Activated CD4-positive, alpha-beta T cell treated with anti-CD3 and anti-CD28 coated beads for 24 hours (primary cell): ENCODE data around the gene NUCB1.
"Not testable (repeated sequence)": the region's sequence is repeated elsewhere in the genome, so short reads cannot be mapped to it uniquely, and the experiment has no call there.

Experiments
- DNase-seq, 2 donors: peaks; one replicate each; pipeline ENCODE4 v3.0.0-alpha.2; 2020; ENCODE audit warnings: low read depth in 2 of 2

The NUCB1 gene

DNA sequence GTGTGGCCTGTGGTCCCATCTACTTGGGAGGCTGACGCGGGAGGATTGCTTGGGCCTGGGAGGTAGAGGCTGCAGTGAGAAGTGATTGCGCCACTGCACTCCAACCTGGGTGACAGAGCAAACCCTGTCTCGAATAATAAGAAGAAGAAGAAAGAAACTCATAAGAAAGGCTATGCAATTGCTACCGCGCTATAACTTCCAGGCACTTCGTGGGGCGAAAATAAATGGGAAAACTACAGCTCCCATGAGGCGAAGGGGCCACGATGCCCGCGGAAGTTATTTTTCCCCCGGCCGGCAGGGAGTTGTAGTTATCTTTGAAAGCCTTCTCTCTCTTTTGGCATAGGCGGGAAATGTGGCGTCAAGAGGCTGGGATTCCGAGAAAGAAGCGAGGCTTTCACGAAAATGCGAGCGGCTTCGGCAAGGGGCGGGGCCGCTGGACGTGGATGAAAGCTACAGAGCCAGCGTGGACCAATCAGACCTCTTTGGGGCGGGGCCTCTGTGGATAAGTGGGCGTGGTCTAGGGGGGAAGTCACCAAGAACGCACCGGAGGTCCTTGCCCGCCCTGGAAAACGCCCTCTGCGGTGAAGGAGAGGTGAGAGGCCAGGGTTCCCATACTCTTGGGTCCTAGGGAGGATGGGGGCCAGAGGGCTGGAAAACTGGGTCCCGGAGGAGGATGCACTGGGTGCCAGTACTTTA lies at the start of gene NUCB1:
NUCB1 (plus strand) TSS at position 532 of the 696 bp plus-strand sequence. CDS start 485 bp downstream, outside the sequence.
- peak; percentile 99 to 100 for DNase-seq

- DNase-seq, result no peak
These were observed 47.8 kb upstream of the NUCB1 start for GRCh38 chr19:48852292-48852691.

- no peak for DNase-seq
These were observed 46.6 kb upstream of the NUCB1 start for GRCh38 chr19:48853483-48853882.

DNA sequence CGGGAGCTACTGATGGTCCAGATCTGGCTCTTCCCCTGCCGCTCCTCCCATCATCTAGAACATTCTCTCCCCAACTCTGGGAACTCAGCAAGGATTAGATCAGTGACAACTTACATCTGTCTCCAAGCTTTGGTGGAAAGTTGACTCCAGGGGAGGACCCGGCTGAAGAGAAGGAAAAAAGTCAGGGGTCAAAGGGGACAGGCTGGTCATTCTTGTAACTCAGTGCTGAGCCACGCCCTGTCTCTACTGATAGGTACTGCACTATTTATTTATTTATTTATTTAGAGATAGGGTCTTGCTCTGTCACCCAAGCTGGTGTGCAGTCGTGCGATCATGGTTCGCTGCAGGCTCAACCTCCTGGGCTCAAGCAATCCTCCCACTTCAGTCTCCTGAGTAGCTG lies 46.0 kb upstream of the NUCB1 start:
- no peak for DNase-seq

DNA sequence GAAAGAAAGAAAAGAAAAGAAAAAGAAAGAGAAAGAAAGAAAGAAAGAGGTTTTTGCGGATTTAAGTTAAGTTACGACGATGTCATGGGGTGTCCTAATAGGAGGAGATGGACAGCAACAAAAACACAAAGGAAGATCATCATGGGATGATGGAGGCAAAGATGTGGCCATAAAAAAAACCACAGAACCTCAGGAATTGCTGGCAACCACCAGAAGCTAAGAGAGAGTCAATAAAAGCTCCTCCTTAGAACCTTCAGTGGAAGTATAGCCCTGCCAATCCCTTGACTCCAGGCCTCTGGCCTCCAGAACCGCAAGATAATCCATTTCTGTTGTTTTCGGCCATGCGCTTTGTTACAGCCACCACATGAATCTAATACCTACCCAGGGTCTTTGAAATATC lies 43.2 kb upstream of the NUCB1 start:
- DNase-seq, result no peak

DNA sequence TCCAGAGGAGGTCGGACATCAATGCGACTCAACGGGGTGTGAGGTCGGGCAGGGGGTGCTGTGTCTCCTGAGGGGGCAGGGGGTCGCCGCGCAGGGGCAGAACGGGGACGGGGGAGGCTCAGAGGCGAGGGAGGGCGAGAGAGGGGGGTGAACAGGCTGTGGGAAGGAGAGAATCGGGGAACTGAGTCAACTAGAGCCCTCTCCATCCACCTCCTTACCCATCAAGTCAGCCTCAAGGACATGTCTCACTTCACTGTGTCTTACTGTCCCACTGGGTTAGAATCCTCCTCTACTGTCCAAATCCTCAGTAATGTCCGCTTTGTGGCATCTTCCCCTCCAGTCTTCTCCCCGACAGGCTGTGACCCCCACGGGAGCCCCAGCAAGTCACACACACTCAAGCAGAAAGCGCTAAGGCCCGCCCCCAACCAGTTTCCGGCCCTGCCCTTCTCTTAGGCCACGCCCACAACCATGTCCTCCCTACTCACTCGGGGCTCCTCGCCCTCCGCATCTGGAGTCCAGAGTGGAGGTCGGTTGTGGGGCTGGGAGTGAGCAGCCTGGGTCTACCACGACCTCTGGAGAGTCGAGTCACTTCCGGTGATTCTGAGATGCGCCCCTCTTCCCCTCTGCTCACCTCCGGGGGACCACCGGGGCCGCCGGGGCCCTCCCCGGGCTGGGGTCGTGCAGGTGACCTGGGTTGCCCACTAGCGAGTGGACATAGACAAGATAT lies 41.0 kb upstream of the NUCB1 start:
- DNase-seq, result peak; percentile 67 to 81

- no peak for DNase-seq
These were observed 40.2 kb upstream of the NUCB1 start for GRCh38 chr19:48859711-48860572.

DNA sequence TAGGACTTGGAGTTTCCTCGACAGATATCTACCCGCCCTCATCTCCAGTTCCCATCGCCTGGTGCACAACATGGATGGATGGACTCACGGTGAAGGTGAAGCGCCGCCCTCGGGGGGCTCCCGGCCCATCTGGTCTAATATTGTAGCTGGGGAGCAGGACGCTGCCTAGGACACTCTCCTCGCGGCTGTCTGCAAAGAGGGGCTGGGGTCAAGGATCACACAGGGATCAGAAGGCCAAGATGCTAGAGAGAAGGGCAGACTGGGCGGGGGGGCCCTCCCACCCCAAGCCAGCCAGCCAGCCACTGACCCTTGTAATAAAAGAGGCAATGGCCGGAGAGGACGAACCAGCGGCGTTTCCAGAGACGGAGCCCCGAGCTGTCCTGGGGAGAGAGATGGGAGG lies 38.8 kb upstream of the NUCB1 start:
- no peak for DNase-seq

DNA sequence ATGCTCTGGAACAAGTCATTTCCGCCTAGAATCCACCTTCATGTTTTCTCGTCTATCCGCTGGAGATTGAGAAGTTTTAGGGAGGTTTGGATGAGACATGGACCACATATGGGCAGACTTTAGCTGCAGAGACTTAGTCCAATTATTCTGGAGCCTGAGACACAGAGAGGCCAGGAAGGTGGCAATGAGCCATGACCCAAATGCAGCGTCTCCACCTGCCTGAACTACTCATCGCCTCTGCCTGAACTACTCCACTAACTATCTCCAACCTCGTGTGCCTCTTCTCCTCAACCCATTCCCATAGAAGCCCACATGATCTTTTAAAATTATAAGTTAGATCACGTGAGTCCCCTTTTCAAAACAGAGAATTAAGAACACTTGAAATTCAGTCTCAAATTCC lies 37.3 kb upstream of the NUCB1 start:
- no peak for DNase-seq

DNA sequence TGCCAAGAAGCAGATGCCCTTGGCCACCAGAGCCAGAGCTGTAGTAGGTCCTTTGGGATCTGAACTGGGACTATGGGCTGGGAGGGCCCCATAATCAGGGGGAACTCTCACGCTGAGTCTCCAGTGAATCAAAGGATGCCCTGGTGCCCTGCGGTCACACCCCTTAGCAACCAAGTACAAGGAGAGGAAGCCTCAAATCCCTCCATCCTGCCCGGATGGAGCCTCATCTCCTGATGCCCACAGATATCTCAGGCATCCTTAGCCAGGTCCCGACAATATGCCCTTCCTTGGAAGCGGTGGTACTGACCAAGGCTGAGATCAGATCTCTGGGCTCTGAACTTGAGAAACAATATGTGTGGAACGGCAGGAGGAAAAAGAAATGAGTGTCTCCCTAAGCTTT lies 33.4 kb upstream of the NUCB1 start:
- no peak for DNase-seq

GRCh38 chr19:48867123-48867745 lies 32.9 kb upstream of the NUCB1 start:
- DNase-seq, result no peak

DNA sequence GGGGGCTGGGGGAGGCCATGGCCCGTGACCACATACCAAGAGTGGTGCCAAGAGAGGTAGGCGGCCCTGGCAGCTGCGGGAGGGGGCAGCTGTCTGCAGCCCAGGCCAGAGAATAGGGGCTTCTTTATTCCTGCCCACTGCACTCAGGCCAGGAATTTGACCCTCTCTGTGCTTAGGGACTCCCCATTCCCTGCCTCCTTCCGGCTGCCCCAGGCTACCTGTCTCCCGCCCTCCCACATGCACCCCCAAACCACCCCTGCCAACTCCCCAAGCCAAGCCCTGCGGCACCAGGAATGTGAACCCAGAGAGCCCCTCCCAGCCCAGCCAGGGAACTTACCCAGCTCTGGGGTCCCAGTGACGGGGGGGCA lies 32.4 kb upstream of the NUCB1 start:
- no peak for DNase-seq

DNA sequence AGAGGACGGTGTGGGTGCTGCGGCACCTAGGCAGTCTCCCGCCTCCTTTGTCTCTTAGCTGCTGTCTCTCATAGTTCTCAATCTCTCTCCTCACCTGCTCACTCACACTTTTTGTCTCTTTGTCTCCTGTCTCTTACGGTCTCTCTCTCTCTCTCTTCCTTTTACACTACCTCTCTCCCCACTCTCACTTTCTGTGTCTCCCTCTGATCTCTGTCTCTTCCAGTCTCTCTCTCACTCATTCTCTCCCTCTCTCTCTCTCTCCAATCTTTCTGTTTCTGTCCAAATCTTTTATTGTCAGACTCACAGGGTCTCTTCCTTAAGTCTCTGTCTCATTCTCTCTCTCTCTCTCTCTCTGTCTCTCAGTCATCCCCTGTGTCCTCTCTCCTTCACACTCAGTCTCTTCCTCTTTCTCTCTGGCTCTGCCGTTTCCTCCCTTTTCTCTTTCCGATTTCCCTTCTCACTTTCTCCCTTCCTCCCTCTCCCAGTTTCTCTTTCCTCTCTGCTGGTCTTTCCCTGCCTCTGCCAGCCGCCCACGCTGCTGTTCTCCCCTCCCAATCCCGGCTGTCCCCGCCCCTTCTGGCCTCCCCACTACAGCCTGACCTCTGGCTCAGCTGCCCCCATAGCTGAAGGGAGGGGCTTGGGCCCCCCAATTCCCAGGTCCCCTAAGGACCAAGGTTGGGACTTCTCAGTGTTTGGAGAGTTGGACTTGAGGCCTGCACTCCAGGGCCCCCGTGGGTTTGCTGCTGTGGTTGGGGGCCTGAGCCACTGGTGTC lies 31.8 kb upstream of the NUCB1 start, which contains the start of gene PLEKHA4:
PLEKHA4 (minus strand) TSS at position 504 of the 773 bp plus-strand sequence. CDS start 997 bp downstream, outside the sequence.
- no peak for DNase-seq

- no peak for DNase-seq
These were observed 30.1 kb upstream of the NUCB1 start for GRCh38 chr19:48870048-48870447.

DNA sequence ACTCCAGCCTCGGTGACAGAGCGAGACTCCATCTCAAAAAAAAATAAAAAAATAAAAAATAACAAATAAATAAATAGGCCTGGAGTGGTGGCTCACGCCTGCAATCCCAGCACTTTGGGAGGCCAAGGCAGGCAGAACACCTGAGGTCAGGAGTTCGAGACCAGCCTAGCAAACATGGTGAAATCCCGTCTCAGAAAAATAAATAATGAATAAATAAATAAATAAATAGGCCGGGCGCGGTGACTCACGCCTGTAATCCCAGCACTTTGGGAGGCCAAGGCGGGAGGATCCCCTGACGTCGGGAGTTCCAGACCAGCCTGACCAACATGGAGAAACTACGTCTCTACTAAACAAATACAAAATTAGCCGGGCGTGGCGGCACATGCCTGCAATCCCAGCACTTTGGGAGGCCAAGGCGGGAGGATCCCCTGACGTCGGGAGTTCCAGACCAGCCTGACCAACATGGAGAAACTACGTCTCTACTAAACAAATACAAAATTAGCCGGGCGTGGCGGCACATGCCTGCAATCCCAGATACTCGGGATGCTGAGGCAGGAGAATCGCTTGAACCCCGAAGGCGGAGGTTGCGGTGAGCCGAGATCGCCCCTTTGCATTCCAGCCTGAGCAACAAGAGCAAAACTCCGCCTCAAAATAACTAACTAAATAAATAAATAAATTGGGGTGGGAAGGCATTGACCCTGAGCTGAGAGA lies 28.5 kb upstream of the NUCB1 start:
- DNase-seq, result not testable (repeated sequence)

GRCh38 chr19:48872182-48872883 lies 27.8 kb upstream of the NUCB1 start, which contains the start of gene PPP1R15A:
TSS of gene PPP1R15A (plus strand) at chr19:48872421. CDS start at chr19:48873234, 813 bp downstream.
- peak; percentile 97 to 99 for DNase-seq

GRCh38 chr19:48872884-48873475 lies 27.1 kb upstream of the NUCB1 start:
- DNase-seq, result peak; percentile 50 to 60

DNA sequence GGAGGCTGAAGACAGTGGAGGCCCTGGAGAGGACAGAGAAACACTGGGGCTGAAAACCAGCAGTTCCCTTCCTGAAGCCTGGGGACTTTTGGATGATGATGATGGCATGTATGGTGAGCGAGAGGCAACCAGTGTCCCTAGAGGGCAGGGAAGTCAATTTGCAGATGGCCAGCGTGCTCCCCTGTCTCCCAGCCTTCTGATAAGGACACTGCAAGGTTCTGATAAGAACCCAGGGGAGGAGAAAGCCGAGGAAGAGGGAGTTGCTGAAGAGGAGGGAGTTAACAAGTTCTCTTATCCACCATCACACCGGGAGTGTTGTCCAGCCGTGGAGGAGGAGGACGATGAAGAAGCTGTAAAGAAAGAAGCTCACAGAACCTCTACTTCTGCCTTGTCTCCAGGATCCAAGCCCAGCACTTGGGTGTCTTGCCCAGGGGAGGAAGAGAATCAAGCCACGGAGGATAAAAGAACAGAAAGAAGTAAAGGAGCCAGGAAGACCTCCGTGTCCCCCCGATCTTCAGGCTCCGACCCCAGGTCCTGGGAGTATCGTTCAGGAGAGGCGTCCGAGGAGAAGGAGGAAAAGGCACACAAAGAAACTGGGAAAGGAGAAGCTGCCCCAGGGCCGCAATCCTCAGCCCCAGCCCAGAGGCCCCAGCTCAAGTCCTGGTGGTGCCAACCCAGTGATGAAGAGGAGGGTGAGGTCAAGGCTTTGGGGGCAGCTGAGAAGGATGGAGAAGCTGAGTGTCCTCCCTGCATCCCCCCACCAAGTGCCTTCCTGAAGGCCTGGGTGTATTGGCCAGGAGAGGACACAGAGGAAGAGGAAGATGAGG lies 26.4 kb upstream of the NUCB1 start:
- no peak for DNase-seq
